Osteocyte (in vitro differentiated cells): Measurements from ENCODE around the gene DARS2. TPM values are rescaled to one million over a fixed set of nuclear protein-coding genes. Genes with fewer than 3 reads are reported as not detected.

ENCODE experiments used
- DNase-seq: peaks from one replicate; pipeline ENCODE4 v3.0.0; 2021; ENCODE audit warnings: mixed read lengths; ENCODE audit not compliant: unreplicated experiment; ENCODE audit errors: extremely low spot score
- H3K27ac Mint-ChIP-seq: one replicate; pipeline ENCODE4 v1.8.0; 2021; ENCODE audit warnings: mild to moderate bottlenecking, mixed read lengths; ENCODE audit not compliant: unreplicated experiment
- H3K27me3 Mint-ChIP-seq: one replicate; pipeline ENCODE4 v1.8.0; 2021; ENCODE audit warnings: mixed read lengths; ENCODE audit not compliant: unreplicated experiment
- H3K36me3 Mint-ChIP-seq: one replicate; pipeline ENCODE4 v1.8.0; 2021; ENCODE audit warnings: mixed read lengths; ENCODE audit not compliant: unreplicated experiment
- H3K4me1 Mint-ChIP-seq: one replicate; pipeline ENCODE4 v1.8.0; 2021; ENCODE audit warnings: mixed read lengths; ENCODE audit not compliant: unreplicated experiment
- H3K4me3 Mint-ChIP-seq: one replicate; pipeline ENCODE4 v1.8.0; 2021; ENCODE audit warnings: mild to moderate bottlenecking, moderate library complexity, mixed read lengths; ENCODE audit not compliant: unreplicated experiment
- H3K9me3 Mint-ChIP-seq: one replicate; pipeline ENCODE4 v1.8.0; 2021; ENCODE audit warnings: mixed read lengths; ENCODE audit not compliant: unreplicated experiment
- CTCF ChIP-seq: fragments of 200-600 bp; sonication (generic); IDR thresholded peaks from 2 replicates; pipeline ENCODE4 v1.5.0; 2021; ENCODE audit warnings: antibody characterized with exemption, mild to moderate bottlenecking, moderate library complexity
- total RNA-seq: library from RNA; stranded (reverse); gene quantifications from 2 replicates; pipeline ENCODE4 v1.2.1, GENCODE V29; 2021

The DARS2 gene
- total RNA-seq, 1 donor from 2014 or later: 12.8 TPM

DNA sequence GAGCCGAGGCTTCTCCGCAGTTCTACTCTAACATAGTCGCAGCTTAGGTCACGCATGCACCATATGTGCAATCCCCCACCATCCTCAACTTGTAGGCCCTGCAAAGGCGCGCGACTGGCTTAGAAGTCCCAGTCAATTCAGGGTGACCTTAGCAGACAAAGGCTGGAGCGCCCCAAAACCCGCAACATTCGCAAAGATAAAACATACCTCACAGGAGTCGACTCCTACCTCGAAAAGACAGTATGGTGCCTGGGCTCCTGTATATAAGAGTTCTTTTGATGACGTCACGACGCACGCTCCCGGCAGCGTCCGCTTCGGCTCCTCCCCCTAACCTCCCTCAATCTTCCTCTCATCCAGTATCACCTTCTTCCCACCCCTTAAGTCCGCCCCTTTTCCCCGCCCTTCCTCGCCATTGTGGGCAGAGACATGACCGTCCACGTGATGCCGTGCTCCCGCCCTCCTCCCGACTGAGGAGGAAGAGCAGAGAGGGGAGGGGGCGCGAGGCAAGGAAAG, 43.3 kb downstream of the DARS2 start, which contains the start of gene GAS5:
Gene GAS5, minus strand, starts transcription at position 237 of the 513 bp plus-strand sequence.
- peaks cover 48% of the 10 kb centered on the region for H3K36me3 Mint-ChIP-seq
- TF ChIP-seq CTCF: no peak
- DNase-seq: peak; percentile 99
- no peaks in the 10 kb centered on the region for H3K9me3 Mint-ChIP-seq
- H3K4me3 Mint-ChIP-seq: peak within 1 kb of the TSS; percentile 87
- peak within 1 kb of the TSS; percentile 92 for H3K27ac Mint-ChIP-seq
- no peaks in the 10 kb centered on the region for H3K27me3 Mint-ChIP-seq
- H3K4me1 Mint-ChIP-seq: peaks cover 42% of the 10 kb centered on the region

GRCh38 chr1:173868266-173869020, 44.0 kb downstream of the DARS2 start, which contains the start of gene ZBTB37:
ZBTB37 (plus strand) TSS chr1:173868380; CDS start chr1:173870226, 1,846 bp downstream.
- no peaks in the 10 kb centered on the region for H3K9me3 Mint-ChIP-seq
- peak; percentile 92 for DNase-seq
- peak within 1 kb of the TSS; percentile 92 for H3K27ac Mint-ChIP-seq
- peaks cover 44% of the 10 kb centered on the region for H3K4me1 Mint-ChIP-seq
- peak within 1 kb of the TSS; percentile 87 for H3K4me3 Mint-ChIP-seq
- no peak for TF ChIP-seq CTCF
- peaks cover 52% of the 10 kb centered on the region for H3K36me3 Mint-ChIP-seq
- H3K27me3 Mint-ChIP-seq: no peaks in the 10 kb centered on the region

- no peaks in the 10 kb centered on the region for H3K9me3 Mint-ChIP-seq
- peak overlapping the region; percentile 87 for H3K4me3 Mint-ChIP-seq
- no peak for DNase-seq
- TF ChIP-seq CTCF: no peak
- no peaks in the 10 kb centered on the region for H3K27me3 Mint-ChIP-seq
- H3K4me1 Mint-ChIP-seq: peaks cover 44% of the 10 kb centered on the region
- peak overlapping the region; percentile 92 for H3K27ac Mint-ChIP-seq
- peaks cover 48% of the 10 kb centered on the region for H3K36me3 Mint-ChIP-seq
Observed at GRCh38 chr1:173869021-173869359, 44.5 kb downstream of the DARS2 start.

DNA sequence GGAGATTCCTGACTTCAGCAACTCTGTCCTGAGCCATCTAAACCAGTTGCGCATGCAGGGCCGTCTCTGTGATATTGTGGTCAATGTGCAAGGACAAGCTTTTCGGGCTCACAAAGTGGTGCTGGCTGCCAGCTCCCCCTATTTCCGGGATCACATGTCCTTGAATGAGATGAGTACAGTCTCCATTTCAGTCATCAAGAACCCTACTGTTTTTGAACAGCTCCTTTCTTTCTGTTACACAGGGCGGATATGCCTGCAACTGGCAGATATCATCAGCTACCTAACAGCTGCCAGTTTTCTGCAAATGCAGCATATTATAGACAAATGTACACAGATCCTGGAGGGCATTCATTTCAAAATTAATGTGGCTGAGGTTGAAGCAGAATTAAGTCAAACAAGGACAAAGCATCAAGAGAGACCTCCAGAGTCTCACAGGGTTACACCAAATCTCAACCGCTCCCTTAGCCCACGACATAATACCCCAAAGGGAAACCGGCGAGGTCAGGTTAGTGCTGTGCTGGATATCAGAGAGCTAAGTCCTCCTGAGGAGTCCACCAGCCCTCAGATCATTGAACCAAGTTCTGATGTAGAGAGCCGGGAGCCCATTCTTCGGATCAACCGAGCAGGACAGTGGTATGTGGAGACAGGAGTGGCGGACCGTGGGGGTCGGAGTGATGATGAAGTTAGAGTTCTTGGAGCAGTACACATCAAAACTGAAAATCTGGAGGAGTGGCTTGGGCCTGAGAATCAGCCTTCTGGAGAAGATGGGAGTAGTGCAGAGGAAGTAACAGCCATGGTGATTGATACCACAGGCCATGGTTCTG, 46.0 kb downstream of the DARS2 start:
- H3K27ac Mint-ChIP-seq: no peak overlapping the region
- no peak overlapping the region for H3K4me3 Mint-ChIP-seq
- H3K4me1 Mint-ChIP-seq: peaks cover 35% of the 10 kb centered on the region
- peaks cover 40% of the 10 kb centered on the region for H3K36me3 Mint-ChIP-seq
- H3K27me3 Mint-ChIP-seq: no peaks in the 10 kb centered on the region
- no peak for DNase-seq
- no peak for TF ChIP-seq CTCF
- no peaks in the 10 kb centered on the region for H3K9me3 Mint-ChIP-seq

DNA sequence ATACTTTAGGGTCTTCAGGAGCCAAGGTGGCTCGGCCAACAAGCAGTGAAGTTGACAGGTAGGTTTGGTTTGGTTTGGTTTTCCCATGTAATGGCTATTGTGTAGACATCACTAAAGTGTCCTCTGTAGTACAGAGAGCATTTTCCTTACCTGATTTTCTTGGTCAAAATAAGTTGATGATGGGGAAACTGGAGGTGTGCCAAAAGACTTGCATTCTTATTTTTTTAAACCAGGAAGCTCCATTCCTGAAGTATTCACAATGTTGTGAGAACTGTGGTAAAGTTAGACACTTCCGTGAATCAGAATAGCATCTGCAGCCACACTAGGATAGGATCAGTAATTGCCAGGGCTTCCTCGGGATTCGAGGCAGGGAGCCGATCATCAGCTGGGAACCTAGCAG, 46.6 kb downstream of the DARS2 start:
- H3K9me3 Mint-ChIP-seq: no peaks in the 10 kb centered on the region
- DNase-seq: no peak
- TF ChIP-seq CTCF: no peak
- H3K4me1 Mint-ChIP-seq: peaks cover 28% of the 10 kb centered on the region
- no peak overlapping the region for H3K4me3 Mint-ChIP-seq
- no peak overlapping the region for H3K27ac Mint-ChIP-seq
- peaks cover 39% of the 10 kb centered on the region for H3K36me3 Mint-ChIP-seq
- no peaks in the 10 kb centered on the region for H3K27me3 Mint-ChIP-seq
